ENCODE data around the gene L1TD1. TPM values are rescaled to one million over a fixed set of nuclear protein-coding genes. Genes with fewer than 3 reads are reported as not detected.

Gene L1TD1
- total and polyA plus RNA-seq, 2 donors (not counting 3 experiments of a cell fraction or from before 2014, with no cell fraction given) = 0.01 TPM; not detected in 1

DNA sequence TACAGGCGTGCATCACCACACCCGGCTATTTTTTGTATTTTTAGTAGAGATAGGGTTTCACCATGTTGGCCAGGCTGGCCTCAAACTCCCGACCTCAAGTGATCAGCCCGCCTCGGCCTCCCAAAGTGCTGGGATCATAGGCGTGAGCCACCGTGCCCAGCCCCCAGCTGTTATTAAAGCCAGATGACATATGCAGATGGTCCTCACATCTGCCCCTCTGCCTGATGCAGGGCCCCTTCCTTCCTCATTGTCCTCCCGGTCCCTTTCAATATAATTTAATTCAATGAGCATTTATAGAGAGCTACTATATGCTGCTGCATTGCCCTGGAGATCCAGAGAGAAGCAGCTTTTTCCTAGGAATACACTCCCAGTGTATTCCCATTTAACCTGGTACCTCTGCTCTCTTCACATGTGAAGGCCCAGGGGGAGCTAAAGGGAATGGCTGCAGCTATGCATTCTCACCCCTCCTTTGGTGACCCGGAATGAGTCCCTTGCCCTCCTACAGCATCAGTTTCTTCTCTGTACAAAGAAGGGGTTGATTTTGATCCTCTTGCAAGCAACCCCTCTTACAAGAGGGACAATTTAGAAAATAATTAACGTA is 55.6 kb downstream of the L1TD1 start:
- Histone ChIP-seq H3K9me1 (replicated peaks; ENCODE audit: control insufficient read depth, extremely low read depth, insufficient read depth, low read length) (no peaks in the 10 kb centered on the region), H3K4me1 (ENCODE audit: control insufficient read depth, extremely low read depth, insufficient read depth, low read length) (no peaks in the 10 kb centered on the region), H3K4me2 (ENCODE audit: insufficient read depth, low read length) (no peak overlapping the region), H4K20me1 (replicated peaks; ENCODE audit: control insufficient read depth, extremely low read depth, insufficient read depth, low read length) (no peaks in the 10 kb centered on the region), H3K36me3 (ENCODE audit: control insufficient read depth in 2 of 2, extremely low read depth in 1 of 2, insufficient read depth in 2 of 2, low read length in 2 of 2) (no peaks in the 10 kb centered on the region), H3K79me2 (ENCODE audit: control insufficient read depth, insufficient read depth, low read length) (no peaks in the 10 kb centered on the region), H3K27ac (ENCODE audit: insufficient read depth, low read depth, low read length) (no peak overlapping the region), H3K27me3 (ENCODE audit: control insufficient read depth in 2 of 2, insufficient read depth in 2 of 2, low read length in 2 of 2) (no peaks in the 10 kb centered on the region), H2AFZ (ENCODE audit: low read depth, low read length) (no peak overlapping the region), H3K4me3 (replicated peaks in 1 of 3; ENCODE audit: insufficient read depth in 1 of 3, low read depth in 1 of 3, low read length in 3 of 3) (no peak overlapping the region), H3K9ac (replicated peaks; ENCODE audit: extremely low read depth, insufficient read depth, low read length) (no peak overlapping the region), H3K9me3 (replicated peaks; ENCODE audit: control insufficient read depth, insufficient read depth, low read length) (no peaks in the 10 kb centered on the region)
- BruUV-seq (replicated peaks) = no TSS peak
- ChIA-PET POLR2A (no interaction called here), CTCF (no interaction called here)
- TF ChIP-seq POLR2A (IDR thresholded peaks at IDR 0.05; ENCODE audit: low read depth, low read length) (no peak), POLR2AphosphoS5 (IDR thresholded peaks at IDR 0.05; ENCODE audit: insufficient read depth, low read depth, low read length) (no peak), MYC (IDR thresholded peaks at IDR 0.05; ENCODE audit: low read depth, low read length) (no peak), GATA2 (IDR thresholded peaks at IDR 0.05; ENCODE audit: insufficient read depth, insufficient read length, low read depth, low read length) (no peak), JUN (IDR thresholded peaks at IDR 0.05; ENCODE audit: borderline replicate concordance, insufficient read depth, insufficient read length, low read depth) (no peak), EZH2 (IDR thresholded peaks at IDR 0.05; ENCODE audit: borderline replicate concordance, low read depth, low read length, severe bottlenecking) (no peak), FOS (IDR thresholded peaks at IDR 0.05; ENCODE audit: borderline replicate concordance, insufficient read depth, low read length) (no peak)
- TF ChIP-seq, protein P1, sequence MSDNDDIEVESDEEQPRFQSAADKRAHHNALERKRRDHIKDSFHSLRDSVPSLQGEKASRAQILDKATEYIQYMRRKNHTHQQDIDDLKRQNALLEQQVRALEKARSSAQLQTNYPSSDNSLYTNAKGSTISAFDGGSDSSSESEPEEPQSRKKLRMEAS (IDR thresholded peaks at IDR 0.05; ENCODE audit: insufficient read depth, insufficient read length) = no peak
- TF ChIP-seq, protein P2, sequence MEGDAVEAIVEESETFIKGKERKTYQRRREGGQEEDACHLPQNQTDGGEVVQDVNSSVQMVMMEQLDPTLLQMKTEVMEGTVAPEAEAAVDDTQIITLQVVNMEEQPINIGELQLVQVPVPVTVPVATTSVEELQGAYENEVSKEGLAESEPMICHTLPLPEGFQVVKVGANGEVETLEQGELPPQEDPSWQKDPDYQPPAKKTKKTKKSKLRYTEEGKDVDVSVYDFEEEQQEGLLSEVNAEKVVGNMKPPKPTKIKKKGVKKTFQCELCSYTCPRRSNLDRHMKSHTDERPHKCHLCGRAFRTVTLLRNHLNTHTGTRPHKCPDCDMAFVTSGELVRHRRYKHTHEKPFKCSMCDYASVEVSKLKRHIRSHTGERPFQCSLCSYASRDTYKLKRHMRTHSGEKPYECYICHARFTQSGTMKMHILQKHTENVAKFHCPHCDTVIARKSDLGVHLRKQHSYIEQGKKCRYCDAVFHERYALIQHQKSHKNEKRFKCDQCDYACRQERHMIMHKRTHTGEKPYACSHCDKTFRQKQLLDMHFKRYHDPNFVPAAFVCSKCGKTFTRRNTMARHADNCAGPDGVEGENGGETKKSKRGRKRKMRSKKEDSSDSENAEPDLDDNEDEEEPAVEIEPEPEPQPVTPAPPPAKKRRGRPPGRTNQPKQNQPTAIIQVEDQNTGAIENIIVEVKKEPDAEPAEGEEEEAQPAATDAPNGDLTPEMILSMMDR (IDR thresholded peaks at IDR 0.05; ENCODE audit: extremely low read depth in 1 of 2, insufficient read depth in 1 of 2, low read depth in 1 of 2, low read length in 2 of 2) = no peak
- FAIRE-seq (no peak), DNase-seq (ENCODE audit: low read depth, low spot score) (no peak)
- intact Hi-C loops (cut with micrococcal nuclease) (no loop called here), dilution Hi-C loops (cut with MboI; ENCODE audit: extremely low pct_ligation_motif_present, low sequenced_read_pairs) (no loop called here)
